GM19239 (cell line): ENCODE results near the gene SLN.

Experiments
- DNase-seq: peaks from one replicate; pipeline ENCODE4 v3.0.0; 2011; ENCODE audit warnings: low spot score; ENCODE audit not compliant: insufficient read length
- FAIRE-seq: peaks from 2 replicates; lab custom pipeline; 2011; peaks lifted over from hg19 to GRCh38; lab: Jason Lieb, UNC

Gene SLN

GRCh38 chr11:107720303-107720774 is 8.5 kb upstream of the SLN start:
- FAIRE-seq: no peak
- no peak for DNase-seq

DNA sequence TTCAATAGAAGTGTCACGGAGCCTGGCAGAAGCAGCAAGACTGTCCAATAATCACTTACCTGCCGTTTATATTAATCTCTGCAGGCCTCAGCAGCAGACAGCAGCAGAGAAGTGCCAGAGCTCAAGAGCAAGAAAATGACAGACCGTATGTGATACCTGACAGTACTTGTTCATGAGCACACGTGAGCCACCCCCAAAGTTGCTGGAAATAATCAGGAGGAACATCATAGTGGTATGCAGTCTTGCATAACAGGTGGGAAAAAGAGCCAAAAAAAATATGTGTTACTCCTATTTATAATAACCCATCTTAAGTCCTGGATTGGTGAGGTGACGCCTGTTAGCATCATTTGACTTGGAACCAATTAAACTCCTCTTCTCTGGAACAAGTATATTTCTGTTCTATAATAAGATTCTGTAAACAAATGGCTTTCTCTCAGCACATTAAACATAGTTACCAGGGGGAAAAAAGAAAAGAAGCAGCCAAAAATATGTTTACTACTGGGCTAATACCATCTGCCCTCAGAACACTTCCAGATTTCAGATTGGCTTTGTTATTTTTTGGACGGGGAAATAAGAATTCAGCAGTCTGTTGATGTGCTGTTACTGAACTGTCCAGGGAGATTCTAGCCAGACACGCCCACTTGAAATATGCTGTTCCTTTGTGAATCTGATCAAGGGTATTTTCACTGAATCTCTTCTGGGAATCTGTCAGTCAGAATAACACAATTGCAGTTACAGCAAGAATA is 7.9 kb upstream of the SLN start:
- DNase-seq: no peak
- no peak for FAIRE-seq

- no peak for DNase-seq
- no peak for FAIRE-seq
Measured at GRCh38 chr11:107719073-107719472, 7.2 kb upstream of the SLN start.

- FAIRE-seq (no peak), DNase-seq (no peak)
Measured at GRCh38 chr11:107716884-107717532, 5.2 kb upstream of the SLN start.

- no peak for DNase-seq
Measured at GRCh38 chr11:107713009-107713408, 1.2 kb upstream of the SLN start.

GRCh38 chr11:107710301-107710700 is 1.6 kb downstream of the SLN start:
- FAIRE-seq (no peak), DNase-seq (no peak)

More at GRCh38 chr11:107713009-107713408, 1.2 kb upstream of the SLN start:
- no peak for FAIRE-seq

DNA sequence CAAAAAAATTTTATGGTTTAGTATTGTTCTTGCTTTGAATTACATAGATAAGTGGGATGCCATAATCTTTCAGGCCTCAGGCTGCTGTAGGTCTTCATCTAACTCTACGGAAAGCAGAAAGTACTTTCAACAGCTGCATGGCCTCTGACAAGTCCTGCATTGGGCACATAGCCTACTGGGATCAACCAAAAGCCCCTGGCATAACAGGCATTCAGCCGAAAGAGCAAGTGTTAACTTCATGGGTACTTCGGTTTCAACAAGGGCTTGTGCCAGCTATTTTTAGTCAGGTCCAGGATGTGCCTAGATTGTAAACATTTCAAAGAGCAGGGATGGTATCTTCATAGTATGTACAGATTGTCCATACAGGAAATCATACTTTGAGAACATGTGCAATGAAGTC is 3.1 kb downstream of the SLN start:
- no peak for DNase-seq
- no peak for FAIRE-seq

DNA sequence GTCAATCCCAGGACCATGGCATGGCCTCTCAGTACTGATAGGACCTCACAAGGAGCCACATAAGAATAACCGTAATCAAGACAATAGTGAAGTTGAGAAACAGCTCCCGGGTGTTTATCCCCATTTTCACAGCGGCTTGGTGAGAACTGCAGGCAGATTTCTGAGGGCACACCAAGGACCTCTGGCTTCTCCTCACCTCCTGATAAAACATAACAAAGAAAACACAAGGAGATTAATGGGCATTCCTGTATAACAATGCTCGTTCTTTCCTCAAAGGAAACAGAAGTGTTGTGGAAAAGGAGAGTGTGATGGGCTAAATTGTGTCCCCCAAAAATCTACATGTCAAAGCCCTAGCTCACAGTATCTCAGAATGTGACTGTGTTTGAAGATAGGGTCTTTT is 4.0 kb downstream of the SLN start:
- DNase-seq (no peak), FAIRE-seq (no peak)

- DNase-seq (no peak), FAIRE-seq (no peak)
Measured at GRCh38 chr11:107707215-107707671, 4.6 kb downstream of the SLN start.

GRCh38 chr11:107706531-107706930 is 5.3 kb downstream of the SLN start:
- no peak for FAIRE-seq
- DNase-seq: no peak

DNA sequence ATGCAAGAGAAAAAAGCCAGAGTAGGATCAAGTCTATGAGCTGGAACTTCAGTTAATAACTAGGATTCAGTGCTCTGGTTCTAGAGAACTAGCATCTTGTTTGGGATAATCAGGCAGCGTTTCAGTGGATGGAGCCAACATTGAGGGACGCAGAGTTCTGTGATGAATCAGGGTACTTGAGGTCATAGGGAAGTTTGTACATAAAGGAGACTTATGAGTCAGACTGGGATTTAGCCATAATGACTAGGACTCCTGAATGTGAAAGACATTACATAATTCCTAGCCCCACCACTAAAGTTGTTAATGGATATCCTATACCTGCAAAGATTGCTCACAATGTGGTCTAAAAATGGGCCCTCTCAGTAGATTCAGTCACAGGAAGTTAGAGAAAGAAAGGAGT is 6.8 kb downstream of the SLN start:
- DNase-seq (no peak), FAIRE-seq (no peak)

DNA sequence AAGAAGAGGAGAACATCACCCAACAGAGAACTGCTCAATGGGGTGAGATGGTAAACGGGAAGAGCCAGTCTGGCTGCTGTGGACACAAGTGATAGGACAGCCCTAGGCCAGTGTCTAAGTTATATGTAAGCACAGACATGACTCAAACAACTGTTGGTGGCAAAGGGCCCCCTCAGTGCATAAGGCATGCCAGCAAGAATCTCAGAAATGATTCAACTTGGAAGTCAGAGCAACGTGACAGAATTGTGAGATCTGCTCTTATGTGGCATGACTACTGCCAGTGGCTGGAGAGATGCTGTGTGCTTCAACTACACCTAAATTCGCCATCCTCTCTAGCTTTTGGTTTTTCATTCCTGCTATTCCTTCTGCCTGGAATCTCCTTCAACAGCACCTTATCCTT is 7.4 kb downstream of the SLN start:
- DNase-seq (no peak), FAIRE-seq (no peak)

DNA sequence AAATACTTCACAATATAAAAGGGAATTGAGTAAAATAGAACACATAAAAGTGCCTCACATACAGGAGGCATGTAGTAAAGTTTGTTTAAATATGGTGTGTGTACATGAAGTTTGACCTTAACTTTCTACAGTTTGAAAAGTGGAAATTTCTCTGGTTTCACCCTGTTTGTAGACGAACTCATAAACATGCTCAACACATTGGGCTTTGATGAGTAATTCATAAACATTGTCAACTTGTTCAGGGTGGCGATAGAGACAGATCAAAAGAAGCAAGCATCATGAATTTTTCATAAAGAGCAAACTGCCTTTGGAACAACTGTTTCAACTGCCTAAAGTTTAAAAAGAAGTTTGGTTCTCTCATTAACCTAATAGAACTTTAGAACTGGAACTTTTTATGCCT is 9.1 kb downstream of the SLN start:
- FAIRE-seq: no peak
- DNase-seq: no peak

DNA sequence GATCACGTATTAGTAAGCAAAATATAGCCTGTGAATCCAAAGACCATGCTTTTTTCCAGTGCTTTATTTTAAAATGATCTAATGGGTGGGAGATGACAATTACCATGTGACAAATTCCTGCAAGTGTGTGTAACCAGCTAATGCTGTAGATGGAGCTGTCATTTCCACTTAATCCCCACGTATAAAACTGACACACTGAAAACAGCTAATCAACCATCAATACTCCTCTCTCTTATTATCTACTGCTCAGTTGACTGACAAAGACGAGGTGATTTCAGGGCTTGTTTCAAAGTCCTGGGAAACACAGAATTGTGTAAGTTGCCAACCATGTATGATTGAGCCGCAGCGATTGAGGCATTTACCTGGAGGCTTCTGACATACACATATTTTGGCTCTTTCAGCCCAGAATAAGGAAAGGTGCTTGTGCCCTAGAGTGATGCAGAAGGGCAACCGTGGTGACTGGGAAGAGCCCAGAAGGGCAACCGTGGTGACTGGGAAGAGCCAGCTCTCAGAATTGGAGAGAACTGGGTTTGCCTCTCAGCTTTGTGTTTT is 9.7 kb downstream of the SLN start:
- no peak for DNase-seq

GRCh38 chr11:107699371-107700285 is 12.2 kb downstream of the SLN start:
- FAIRE-seq: no peak
- no peak for DNase-seq

More for the DNA sequence above, 9.7 kb downstream of the SLN start:
- no peak for FAIRE-seq

DNA sequence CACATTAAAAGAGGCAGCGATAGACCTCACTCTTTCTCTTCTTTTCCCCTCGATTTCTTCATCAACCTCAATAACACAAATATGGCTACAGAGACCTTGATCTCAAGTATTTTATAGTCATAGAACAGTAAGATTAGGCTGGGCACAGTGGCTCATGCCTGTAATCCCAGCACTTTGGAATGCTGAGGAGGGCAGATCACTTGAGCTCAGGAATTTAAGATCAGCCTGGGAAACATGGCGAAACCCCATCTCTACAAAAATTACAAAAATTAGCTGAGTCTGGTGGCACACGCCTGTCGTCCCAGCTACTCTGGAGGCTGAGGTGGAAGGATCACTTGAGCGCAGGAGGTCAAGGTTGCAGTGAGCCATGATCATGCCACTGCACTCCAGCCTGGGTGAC is 14.6 kb downstream of the SLN start:
- no peak for FAIRE-seq

DNA sequence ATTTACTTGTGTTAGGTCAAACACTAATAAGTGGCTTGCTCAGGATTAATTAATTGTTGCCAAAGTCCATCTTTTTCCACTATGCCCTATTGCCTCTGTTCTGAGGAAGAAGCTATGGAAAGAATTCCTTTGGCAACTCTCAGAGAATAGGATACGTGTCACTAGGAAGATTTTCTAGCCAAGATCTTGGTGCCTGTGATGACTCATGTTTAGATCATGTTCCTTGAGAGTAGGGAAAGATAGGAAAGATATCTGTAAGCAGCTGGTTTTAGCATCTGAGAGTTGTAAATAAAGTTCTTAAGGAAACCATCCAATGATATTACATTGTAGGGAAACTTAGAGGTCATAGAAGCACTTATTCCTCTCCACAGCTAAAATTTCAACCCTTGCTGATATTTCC is 15.7 kb downstream of the SLN start:
- no peak for FAIRE-seq
- DNase-seq: no peak

More for the DNA sequence above, 14.6 kb downstream of the SLN start:
- DNase-seq: no peak

GRCh38 chr11:107695446-107695845 is 16.4 kb downstream of the SLN start:
- DNase-seq (no peak), FAIRE-seq (no peak)

- FAIRE-seq (no peak), DNase-seq (no peak)
Measured at GRCh38 chr11:107691000-107691750, 20.7 kb downstream of the SLN start.
